B cell (primary cell): ENCODE measurements around the gene CPA4. TPM values are rescaled to one million over a fixed set of nuclear protein-coding genes. Genes with fewer than 3 reads are reported as not detected.

Experiments used
- ATAC-seq: fragments of 200-7000 bp; cut with Tn5 transposase; one replicate; pipeline ENCODE4 v1.10.0; 2021; ENCODE audit warnings: low read depth, mild to moderate bottlenecking, moderate number of reproducible peaks, moderate library complexity
- CTCF ChIA-PET: fragments of 350-600 bp; sonication (Branson Sonifier 250); formaldehyde crosslinking; loops from one replicate; lab custom pipeline; 2021; ENCODE audit warnings: antibody characterized with exemption, inconsistent platforms; lab: Charles Lee
- POLR2A ChIA-PET: fragments of 350-600 bp; sonication (Branson Sonifier 250); formaldehyde crosslinking; loops from one replicate; lab custom pipeline; 2021; ENCODE audit warnings: antibody characterized with exemption; lab: Charles Lee
- DNase-seq: peaks from one replicate; pipeline ENCODE4 v3.0.0; 2013
- H2AFZ ChIP-seq: 2 replicates; pipeline ENCODE4 v1.6.1; 2012; ENCODE audit warnings: mild to moderate bottlenecking, low read depth, low read length; ENCODE audit not compliant: insufficient read depth, poor library complexity, severe bottlenecking
- H3K27ac ChIP-seq, 2 donors: 1 replicate in 1 of 2; 2 replicates in 1 of 2; pipeline ENCODE4 v1.5.1; 2012 to 2013; ENCODE audit warnings: low read length in 2 of 2, mild to moderate bottlenecking in 2 of 2, moderate library complexity in 1 of 2
- H3K27me3 ChIP-seq, 4 experiments: fragments of 200-600 bp in 1 of 4; sonication (generic) in 1 of 4; replicated peaks in 1 of 4; 1 replicate in 2 of 4; 2 replicates in 2 of 4; pipeline versions ENCODE4 v1.6.1 to v1.7.0; 2013 to 2016; ENCODE audit warnings: low read length in 3 of 4, mild to moderate bottlenecking in 2 of 4, mixed read lengths in 1 of 4, moderate library complexity in 1 of 4; ENCODE audit not compliant: insufficient read depth in 4 of 4, control insufficient read depth in 3 of 4; ENCODE audit errors: control extremely low read depth in 1 of 4
- H3K36me3 ChIP-seq, 2 experiments: replicated peaks in 1 of 2; 1 replicate in 1 of 2; 2 replicates in 1 of 2; pipeline versions ENCODE4 v1.6.1 to v1.7.1; 2013; ENCODE audit warnings: low read length in 1 of 2; ENCODE audit not compliant: insufficient read depth in 2 of 2, control insufficient read depth in 1 of 2; ENCODE audit errors: control extremely low read depth in 1 of 2, extremely low read depth in 1 of 2
- H3K4me1 ChIP-seq, 2 donors: fragments of 200-600 bp in 1 of 2; sonication (generic) in 1 of 2; 1 replicate in 1 of 2; 2 replicates in 1 of 2; pipeline versions ENCODE4 v1.5.1 to v1.6.1; 2013 to 2017; ENCODE audit warnings: low read length in 2 of 2; ENCODE audit not compliant: control insufficient read depth in 2 of 2, insufficient read depth in 2 of 2
- H3K4me2 ChIP-seq: replicated peaks from 2 replicates; pipeline ENCODE3; 2012; ENCODE audit warnings: mild to moderate bottlenecking, low read depth, low read length; ENCODE audit not compliant: poor library complexity, severe bottlenecking
- H3K4me3 ChIP-seq, 5 experiments: fragments of 200-600 bp in 1 of 5; sonication (generic) in 1 of 5; 1 replicate in 3 of 5; 2 replicates in 2 of 5; pipeline versions ENCODE4 v1.5.1 to v1.7.0; 2011 to 2016; ENCODE audit warnings: low read length in 4 of 5, mild to moderate bottlenecking in 4 of 5, low read depth in 2 of 5, control low read depth in 1 of 5, moderate library complexity in 1 of 5; ENCODE audit not compliant: insufficient read depth in 1 of 5; ENCODE audit errors: control extremely low read depth in 1 of 5, extremely low read depth in 1 of 5
- H3K79me2 ChIP-seq: fragments of 200-600 bp; sonication (generic); one replicate; pipeline ENCODE4 v1.6.0; 2016; ENCODE audit warnings: low read length; ENCODE audit not compliant: control insufficient read depth, insufficient read depth
- H3K9ac ChIP-seq: fragments of 200-600 bp; sonication (generic); 2 replicates; pipeline ENCODE4 v1.6.1; 2017; ENCODE audit warnings: mild to moderate bottlenecking, low read length, moderate library complexity
- H3K9me3 ChIP-seq, 3 donors: one replicate each; pipeline versions ENCODE4 v1.6.1 to v1.7.1; 2013; ENCODE audit warnings: low read length in 2 of 3; ENCODE audit not compliant: control insufficient read depth in 2 of 3, insufficient read depth in 1 of 3; ENCODE audit errors: control extremely low read depth in 1 of 3
- H4K20me1 ChIP-seq: 2 replicates; pipeline ENCODE4 v1.6.0; 2012; ENCODE audit warnings: mild to moderate bottlenecking, low read length; ENCODE audit not compliant: insufficient read depth, control insufficient read depth, poor library complexity, severe bottlenecking
- H3K27ac Mint-ChIP-seq: one replicate; pipeline ENCODE4 v1.8.0; 2021; ENCODE audit warnings: mixed read lengths
- H3K27me3 Mint-ChIP-seq: one replicate; pipeline ENCODE4 v1.8.0; 2021; ENCODE audit warnings: mixed read lengths
- H3K4me1 Mint-ChIP-seq: one replicate; pipeline ENCODE4 v1.8.0; 2021; ENCODE audit warnings: mixed read lengths
- H3K4me3 Mint-ChIP-seq: one replicate; pipeline ENCODE4 v1.8.0; 2021; ENCODE audit warnings: mixed read lengths
- H3K9me3 Mint-ChIP-seq: one replicate; pipeline ENCODE4 v1.8.0; 2022; ENCODE audit warnings: mixed read lengths; ENCODE audit not compliant: insufficient read depth
- CTCF ChIP-seq: fragments of 200-600 bp; IDR thresholded peaks from one replicate; pipeline ENCODE4 v1.8.0; 2022; ENCODE audit warnings: antibody characterized with exemption, mild to moderate bottlenecking
- EZH2 ChIP-seq: IDR thresholded peaks from 2 replicates; pipeline ENCODE4 v1.6.1; 2012; ENCODE audit warnings: borderline replicate concordance, low read depth, mild to moderate bottlenecking, moderate library complexity, low read length; ENCODE audit not compliant: insufficient read depth, poor library complexity, severe bottlenecking
- WGBS: methylation state at CpG from one replicate; pipeline ENCODE4 v1.1.5; 2013; ENCODE audit warnings: missing lambda C conversion rate; ENCODE audit not compliant: insufficient coverage; 5-methylcytosine and 5-hydroxymethylcytosine counted together
- intact Hi-C: fragments of 100-400 bp; cut with micrococcal nuclease; formaldehyde crosslinking; loops from one replicate; pipeline ENCODE4 v1.10.0; 2022
- polyA plus RNA-seq: library from polyadenylated mRNA; depleted of rRNA; stranded (reverse); fragments of >200 nt; gene quantifications from 2 replicates; pipeline ENCODE4 v1.2.3, GENCODE V29; 2012
- total RNA-seq, 2 donors: library from RNA; stranded (reverse); fragments of 120-200 nt in 1 of 2; gene quantifications; 1 replicate in 1 of 2; 2 replicates in 1 of 2; pipeline versions ENCODE4 v1.2.3 to v1.2.4, GENCODE V29; 2013 to 2022

CPA4 gene
- total and polyA plus RNA-seq, 2 donors (not counting 1 experiment from before 2014, with no cell fraction given), result not detected

GRCh38 chr7:130296221-130296951 lies 3.4 kb downstream of the CPA4 start:
- Histone ChIP-seq H3K4me2 (no peak overlapping the region), H3K9ac (no peak overlapping the region), H3K4me1 (peaks cover 9 to 11% of the 10 kb centered on the region in 2 donors), H2AFZ (no peak overlapping the region), H3K36me3 (no peaks in the 10 kb centered on the region), H4K20me1 (no peaks in the 10 kb centered on the region), H3K9me3 (no peaks in the 10 kb centered on the region), H3K27ac (no peak overlapping the region), H3K4me3 (no peak overlapping the region), H3K27me3 (peaks cover 0 to 3% (median 0%) of the 10 kb centered on the region in 4 experiments), H3K79me2 (no peaks in the 10 kb centered on the region)
- Mint-ChIP-seq H3K4me3 (no peak overlapping the region), H3K4me1 (peaks cover 6% of the 10 kb centered on the region), H3K9me3 (no peaks in the 10 kb centered on the region), H3K27ac (no peak overlapping the region), H3K27me3 (peaks cover 8% of the 10 kb centered on the region)
- intact Hi-C loops, result no loop called here
- ChIA-PET CTCF (no interaction called here), POLR2A (no interaction called here)
- WGBS, result 90% methylated on average over 6 of the region's 13 CpGs
- DNase-seq (no peak), ATAC-seq (no peak)
- TF ChIP-seq CTCF (no peak), EZH2 (no peak)

DNA sequence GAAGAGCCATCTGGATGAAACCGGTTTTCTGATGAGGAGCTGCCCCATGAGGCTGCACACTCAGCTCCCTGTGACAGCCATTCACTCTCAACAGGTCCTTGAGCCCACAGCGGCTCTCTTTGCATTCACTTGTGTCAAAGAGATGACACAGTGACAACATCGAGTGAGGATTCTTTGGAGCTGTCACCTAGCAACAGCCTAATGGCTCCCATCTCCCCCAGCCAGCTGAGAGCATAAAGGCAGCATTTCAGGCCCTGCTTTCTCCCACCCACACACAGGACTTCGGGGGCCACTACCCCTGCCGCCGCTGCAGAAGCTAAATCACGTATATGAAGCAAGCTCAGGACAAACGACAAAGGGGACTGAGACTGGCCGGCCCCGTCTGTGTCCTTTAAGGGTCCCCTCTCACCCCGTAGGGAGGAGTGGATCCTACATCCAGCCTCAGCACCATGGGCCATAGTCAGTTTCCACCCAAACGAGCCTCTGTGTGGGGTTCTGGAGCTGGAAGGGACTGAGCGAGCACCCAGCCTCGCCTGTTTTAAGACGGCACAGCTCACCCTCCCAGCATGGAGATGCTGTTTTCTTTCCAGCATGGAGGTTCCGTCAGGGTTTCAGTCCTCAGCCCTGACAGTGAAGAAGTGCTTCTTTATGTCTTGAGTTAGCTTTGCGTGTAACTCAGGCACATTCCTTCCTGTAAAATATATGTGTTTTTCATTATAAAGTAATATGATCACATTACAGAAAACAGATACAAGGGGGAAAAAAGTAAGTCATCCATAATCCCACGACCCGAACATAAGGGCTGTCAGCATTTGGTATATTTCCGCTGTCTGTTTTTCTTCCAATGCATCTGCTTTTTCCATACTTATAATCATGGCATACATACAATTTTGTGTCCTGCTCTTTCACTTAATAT lies 4.9 kb downstream of the CPA4 start:
- WGBS, result 96% methylated on average over 13 of the region's 20 CpGs
- peaks cover 0 to 3% (median 0%) of the 10 kb centered on the region in 4 experiments for H3K27me3 ChIP-seq
- ATAC-seq, result no peak

More for the DNA sequence above, 4.9 kb downstream of the CPA4 start:
- Mint-ChIP-seq H3K4me1 (peaks cover 6% of the 10 kb centered on the region), H3K27me3 (peaks cover 13% of the 10 kb centered on the region), H3K27ac (no peak overlapping the region), H3K9me3 (no peaks in the 10 kb centered on the region), H3K4me3 (no peak overlapping the region)
- Histone ChIP-seq H3K79me2 (no peaks in the 10 kb centered on the region), H3K9me3 (no peaks in the 10 kb centered on the region), H3K4me1 (peaks cover 8 to 10% of the 10 kb centered on the region in 2 donors), H3K4me2 (no peak overlapping the region), H3K9ac (no peak overlapping the region), H4K20me1 (no peaks in the 10 kb centered on the region), H3K4me3 (no peak overlapping the region), H3K36me3 (no peaks in the 10 kb centered on the region), H3K27ac (no peak overlapping the region), H2AFZ (no peak overlapping the region)
- POLR2A ChIA-PET, result no interaction called here
- intact Hi-C loops, result no loop called here
- CTCF ChIA-PET, result no interaction called here
- DNase-seq, result no peak
- TF ChIP-seq EZH2 (no peak), CTCF (no peak)
